ENCODE measurements around the gene MGAT4A. TPM values are rescaled to one million over a fixed set of nuclear protein-coding genes. Genes with fewer than 3 reads are reported as not detected.

Gene MGAT4A
- total and polyA plus RNA-seq, 2 of the 13 experiments (the other 11 are each of a cell fraction or from before 2014, with no cell fraction given), result 47.2 to 90.9 TPM

DNA sequence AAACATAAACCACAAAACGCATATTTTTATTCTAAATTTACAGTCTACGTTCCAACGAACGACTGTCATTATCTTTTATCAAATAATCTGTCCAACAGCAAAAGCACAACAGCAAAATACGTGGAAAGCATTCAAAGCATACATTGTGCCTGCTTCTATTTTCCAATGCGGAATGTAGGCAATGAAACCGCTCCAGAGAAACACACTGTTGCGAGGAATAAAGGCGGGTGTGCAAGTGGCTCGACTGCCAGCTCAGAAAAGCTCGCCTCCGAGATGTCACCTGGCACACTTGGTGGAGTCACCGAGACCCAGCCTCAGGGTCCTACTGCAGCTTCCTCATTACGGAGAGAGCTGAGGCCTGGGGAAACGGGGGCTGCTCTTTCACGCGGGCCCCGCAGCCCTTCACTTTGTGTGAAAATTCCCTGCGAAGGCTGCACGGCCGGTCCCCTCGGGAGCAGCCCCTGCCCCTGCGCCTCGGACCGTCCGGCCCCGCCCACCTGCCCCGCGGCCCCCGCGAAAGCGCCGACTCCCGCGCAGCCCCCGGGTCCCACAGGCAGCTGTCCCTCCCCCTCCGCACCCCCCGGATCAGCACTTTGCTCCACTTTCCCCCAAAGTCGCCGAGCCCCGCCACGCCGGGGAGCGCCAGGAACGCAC is 752 bp downstream of the MGAT4A start (continued):
- TF ChIP-seq SOX13 (IDR thresholded peaks at IDR 0.05), result no peak
- peak in 1 of 2 experiments; percentile 33; a peak in 1 of 4 replicates for TF ChIP-seq SOX13 (CRISPR knock-in tag; conservative IDR thresholded peaks at IDR 0.05 in 1 of 2, IDR thresholded peaks at IDR 0.05 in 1 of 2)
- TF ChIP-seq ZNF292 (CRISPR knock-in tag; IDR thresholded peaks at IDR 0.05; ENCODE audit: borderline replicate concordance, low read depth), result 0 out of 2 replicates have a peak, but pooled peaks have one; percentile 17
- peak; percentile 31; the same call in 1 of the 2 replicates for TF ChIP-seq ZNF766 (CRISPR knock-in tag; IDR thresholded peaks at IDR 0.05; ENCODE audit: borderline replicate concordance)
- peak; percentile 54; the same call in 1 of the 2 replicates for TF ChIP-seq PPARG (CRISPR knock-in tag; conservative IDR thresholded peaks at IDR 0.05)
- TF ChIP-seq, protein P1, sequence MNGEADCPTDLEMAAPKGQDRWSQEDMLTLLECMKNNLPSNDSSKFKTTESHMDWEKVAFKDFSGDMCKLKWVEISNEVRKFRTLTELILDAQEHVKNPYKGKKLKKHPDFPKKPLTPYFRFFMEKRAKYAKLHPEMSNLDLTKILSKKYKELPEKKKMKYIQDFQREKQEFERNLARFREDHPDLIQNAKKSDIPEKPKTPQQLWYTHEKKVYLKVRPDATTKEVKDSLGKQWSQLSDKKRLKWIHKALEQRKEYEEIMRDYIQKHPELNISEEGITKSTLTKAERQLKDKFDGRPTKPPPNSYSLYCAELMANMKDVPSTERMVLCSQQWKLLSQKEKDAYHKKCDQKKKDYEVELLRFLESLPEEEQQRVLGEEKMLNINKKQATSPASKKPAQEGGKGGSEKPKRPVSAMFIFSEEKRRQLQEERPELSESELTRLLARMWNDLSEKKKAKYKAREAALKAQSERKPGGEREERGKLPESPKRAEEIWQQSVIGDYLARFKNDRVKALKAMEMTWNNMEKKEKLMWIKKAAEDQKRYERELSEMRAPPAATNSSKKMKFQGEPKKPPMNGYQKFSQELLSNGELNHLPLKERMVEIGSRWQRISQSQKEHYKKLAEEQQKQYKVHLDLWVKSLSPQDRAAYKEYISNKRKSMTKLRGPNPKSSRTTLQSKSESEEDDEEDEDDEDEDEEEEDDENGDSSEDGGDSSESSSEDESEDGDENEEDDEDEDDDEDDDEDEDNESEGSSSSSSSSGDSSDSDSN (CRISPR knock-in tag; IDR thresholded peaks at IDR 0.05), result peak; percentile 80
- TF ChIP-seq GTF3A (CRISPR knock-in tag; conservative IDR thresholded peaks at IDR 0.05), result no peak
- peak; percentile 44; the same call in 1 of the 2 replicates for TF ChIP-seq RARA (CRISPR knock-in tag; IDR thresholded peaks at IDR 0.05)
- no peak for TF ChIP-seq LCORL (IDR thresholded peaks at IDR 0.05)
- 0 out of 2 replicates have a peak, but pooled peaks have one; percentile 25 for TF ChIP-seq LCORL (CRISPR knock-in tag; IDR thresholded peaks at IDR 0.05)
- TF ChIP-seq, protein P2, sequence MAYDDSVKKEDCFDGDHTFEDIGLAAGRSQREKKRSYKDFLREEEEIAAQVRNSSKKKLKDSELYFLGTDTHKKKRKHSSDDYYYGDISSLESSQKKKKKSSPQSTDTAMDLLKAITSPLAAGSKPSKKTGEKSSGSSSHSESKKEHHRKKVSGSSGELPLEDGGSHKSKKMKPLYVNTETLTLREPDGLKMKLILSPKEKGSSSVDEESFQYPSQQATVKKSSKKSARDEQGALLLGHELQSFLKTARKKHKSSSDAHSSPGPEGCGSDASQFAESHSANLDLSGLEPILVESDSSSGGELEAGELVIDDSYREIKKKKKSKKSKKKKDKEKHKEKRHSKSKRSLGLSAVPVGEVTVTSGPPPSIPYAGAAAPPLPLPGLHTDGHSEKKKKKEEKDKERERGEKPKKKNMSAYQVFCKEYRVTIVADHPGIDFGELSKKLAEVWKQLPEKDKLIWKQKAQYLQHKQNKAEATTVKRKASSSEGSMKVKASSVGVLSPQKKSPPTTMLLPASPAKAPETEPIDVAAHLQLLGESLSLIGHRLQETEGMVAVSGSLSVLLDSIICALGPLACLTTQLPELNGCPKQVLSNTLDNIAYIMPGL (CRISPR knock-in tag; IDR thresholded peaks at IDR 0.05; ENCODE audit: borderline replicate concordance in 1 of 2, low read depth in 1 of 2), result peak in 1 of 2 experiments; percentile 68; a peak in 2 of 4 replicates
- no peak for TF ChIP-seq MLLT10 (CRISPR knock-in tag; IDR thresholded peaks at IDR 0.05)
- TF ChIP-seq ZNF883 (CRISPR knock-in tag; IDR thresholded peaks at IDR 0.05; ENCODE audit: not compliant biosample characterization), result peak; percentile 51
- TF ChIP-seq BORCS8-MEF2B (CRISPR knock-in tag; IDR thresholded peaks at IDR 0.05), result peak; percentile 76; the same call in 1 of the 2 replicates
- TF ChIP-seq ZNF605 (CRISPR knock-in tag; IDR thresholded peaks at IDR 0.05), result peak; percentile 60; the same call in 1 of the 2 replicates
- 0 out of 2 replicates have a peak, but pooled peaks have one; percentile 54 for TF ChIP-seq ZNF230 (CRISPR knock-in tag; IDR thresholded peaks at IDR 0.05)
- peak; percentile 82; the same call in 1 of the 2 replicates for TF ChIP-seq KDM2A (CRISPR knock-in tag; IDR thresholded peaks at IDR 0.05; ENCODE audit: borderline replicate concordance, low read depth)
- peak; percentile 36; the same call in 1 of the 2 replicates for TF ChIP-seq ELF1 (CRISPR knock-in tag; IDR thresholded peaks at IDR 0.05)
- peak; percentile 75; the same call in 1 of the 2 replicates for TF ChIP-seq ZSCAN21 (CRISPR knock-in tag; IDR thresholded peaks at IDR 0.05; ENCODE audit: borderline replicate concordance)
- TF ChIP-seq, protein P3, sequence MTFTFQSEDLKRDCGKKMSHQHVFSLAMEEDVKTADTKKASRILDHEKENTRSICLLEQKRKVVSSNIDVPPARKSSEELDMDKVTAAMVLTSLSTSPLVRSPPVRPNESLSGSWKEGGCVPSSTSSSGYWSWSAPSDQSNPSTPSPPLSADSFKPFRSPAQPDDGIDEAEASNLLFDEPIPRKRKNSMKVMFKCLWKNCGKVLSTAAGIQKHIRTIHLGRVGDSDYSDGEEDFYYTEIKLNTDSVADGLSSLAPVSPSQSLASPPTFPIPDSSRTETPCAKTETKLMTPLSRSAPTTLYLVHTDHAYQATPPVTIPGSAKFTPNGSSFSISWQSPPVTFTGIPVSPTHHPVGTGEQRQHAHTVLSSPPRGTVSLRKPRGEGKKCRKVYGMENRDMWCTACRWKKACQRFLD (CRISPR knock-in tag; IDR thresholded peaks at IDR 0.05; ENCODE audit: borderline replicate concordance), result 0 out of 2 replicates have a peak, but pooled peaks have one; percentile 11
- TF ChIP-seq, protein P4, sequence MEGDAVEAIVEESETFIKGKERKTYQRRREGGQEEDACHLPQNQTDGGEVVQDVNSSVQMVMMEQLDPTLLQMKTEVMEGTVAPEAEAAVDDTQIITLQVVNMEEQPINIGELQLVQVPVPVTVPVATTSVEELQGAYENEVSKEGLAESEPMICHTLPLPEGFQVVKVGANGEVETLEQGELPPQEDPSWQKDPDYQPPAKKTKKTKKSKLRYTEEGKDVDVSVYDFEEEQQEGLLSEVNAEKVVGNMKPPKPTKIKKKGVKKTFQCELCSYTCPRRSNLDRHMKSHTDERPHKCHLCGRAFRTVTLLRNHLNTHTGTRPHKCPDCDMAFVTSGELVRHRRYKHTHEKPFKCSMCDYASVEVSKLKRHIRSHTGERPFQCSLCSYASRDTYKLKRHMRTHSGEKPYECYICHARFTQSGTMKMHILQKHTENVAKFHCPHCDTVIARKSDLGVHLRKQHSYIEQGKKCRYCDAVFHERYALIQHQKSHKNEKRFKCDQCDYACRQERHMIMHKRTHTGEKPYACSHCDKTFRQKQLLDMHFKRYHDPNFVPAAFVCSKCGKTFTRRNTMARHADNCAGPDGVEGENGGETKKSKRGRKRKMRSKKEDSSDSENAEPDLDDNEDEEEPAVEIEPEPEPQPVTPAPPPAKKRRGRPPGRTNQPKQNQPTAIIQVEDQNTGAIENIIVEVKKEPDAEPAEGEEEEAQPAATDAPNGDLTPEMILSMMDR (CRISPR knock-in tag; IDR thresholded peaks at IDR 0.05), result 0 out of 2 replicates have a peak, but pooled peaks have one; percentile 2
